ENCODE results near the gene EPB41L5.

The EPB41L5 gene

GRCh38 chr2:120209427-120210269 lies 196.8 kb downstream of the EPB41L5 start:
- CTCF ChIA-PET: no interaction called here
- DNase-seq (ENCODE audit: extremely low spot score): no peak
- TF ChIP-seq TARDBP (IDR thresholded peaks at IDR 0.05) (no peak), SUZ12 (IDR thresholded peaks at IDR 0.05) (no peak), LEF1 (IDR thresholded peaks at IDR 0.05; ENCODE audit: borderline replicate concordance) (no peak), BHLHE40 (IDR thresholded peaks at IDR 0.05; ENCODE audit: borderline replicate concordance) (no peak), ZNF384 (IDR thresholded peaks at IDR 0.05) (no peak), NFRKB (IDR thresholded peaks at IDR 0.05) (no peak), ELF4 (IDR thresholded peaks at IDR 0.05) (no peak), FOXK2 (IDR thresholded peaks at IDR 0.05) (no peak), ARNT (IDR thresholded peaks at IDR 0.05) (no peak), HDGF (IDR thresholded peaks at IDR 0.05; ENCODE audit: borderline replicate concordance) (no peak), CTBP1 (IDR thresholded peaks at IDR 0.05; ENCODE audit: borderline replicate concordance) (no peak), FOXA1 (IDR thresholded peaks at IDR 0.05) (no peak), SP1 (IDR thresholded peaks at IDR 0.05) (no peak), PKNOX1 (IDR thresholded peaks at IDR 0.05) (no peak), FOXM1 (IDR thresholded peaks at IDR 0.05; ENCODE audit: borderline replicate concordance) (no peak), L3MBTL2 (conservative IDR thresholded peaks at IDR 0.05) (no peak)
- POLR2A ChIA-PET: interaction anchor here (0.9 to 1.6 kb wide), 2 partner anchors 13 to 14 kb away, joined by 3 to 7 read pairs; partner anchors contain the start of gene TMEM185B

- no peak for TF ChIP-seq ELF4 (IDR thresholded peaks at IDR 0.05)
- no peak for TF ChIP-seq PKNOX1 (IDR thresholded peaks at IDR 0.05)
- TF ChIP-seq BHLHE40 (IDR thresholded peaks at IDR 0.05; ENCODE audit: borderline replicate concordance): no peak
- TF ChIP-seq ARNT (IDR thresholded peaks at IDR 0.05): no peak
- no peak for TF ChIP-seq LEF1 (IDR thresholded peaks at IDR 0.05; ENCODE audit: borderline replicate concordance)
- no peak for TF ChIP-seq FOXK2 (IDR thresholded peaks at IDR 0.05)
- no peak for TF ChIP-seq FOXA1 (IDR thresholded peaks at IDR 0.05)
- TF ChIP-seq HDGF (IDR thresholded peaks at IDR 0.05; ENCODE audit: borderline replicate concordance): no peak
- TF ChIP-seq TARDBP (IDR thresholded peaks at IDR 0.05): no peak
- no peak for TF ChIP-seq NFRKB (IDR thresholded peaks at IDR 0.05)
- no peak for TF ChIP-seq SP1 (IDR thresholded peaks at IDR 0.05)
- no peak for TF ChIP-seq L3MBTL2 (conservative IDR thresholded peaks at IDR 0.05)
- TF ChIP-seq FOXM1 (IDR thresholded peaks at IDR 0.05; ENCODE audit: borderline replicate concordance): no peak
- TF ChIP-seq SUZ12 (IDR thresholded peaks at IDR 0.05): no peak
- TF ChIP-seq ZNF384 (IDR thresholded peaks at IDR 0.05): no peak
- no peak for TF ChIP-seq CTBP1 (IDR thresholded peaks at IDR 0.05; ENCODE audit: borderline replicate concordance)
- CTCF ChIA-PET: no interaction called here
- no peak for DNase-seq (ENCODE audit: extremely low spot score)
- POLR2A ChIA-PET: interaction anchor here (0.9 kb wide), 1 partner anchor 13 kb away, joined by 3 read pairs; the partner anchor contains the start of gene TMEM185B
Observed at GRCh38 chr2:120210270-120210693, 197.4 kb downstream of the EPB41L5 start.

- TF ChIP-seq TARDBP (IDR thresholded peaks at IDR 0.05) (no peak), HDGF (IDR thresholded peaks at IDR 0.05; ENCODE audit: borderline replicate concordance) (no peak), L3MBTL2 (conservative IDR thresholded peaks at IDR 0.05) (no peak), LEF1 (IDR thresholded peaks at IDR 0.05; ENCODE audit: borderline replicate concordance) (no peak), CTBP1 (IDR thresholded peaks at IDR 0.05; ENCODE audit: borderline replicate concordance) (no peak), NFRKB (IDR thresholded peaks at IDR 0.05) (no peak), BHLHE40 (IDR thresholded peaks at IDR 0.05; ENCODE audit: borderline replicate concordance) (no peak), SP1 (IDR thresholded peaks at IDR 0.05) (no peak), ELF4 (IDR thresholded peaks at IDR 0.05) (no peak), FOXK2 (IDR thresholded peaks at IDR 0.05) (no peak), PKNOX1 (IDR thresholded peaks at IDR 0.05) (no peak), ARNT (IDR thresholded peaks at IDR 0.05) (no peak)
- POLR2A ChIA-PET: no interaction called here
- CTCF ChIA-PET: no interaction called here
- no peak for DNase-seq (ENCODE audit: extremely low spot score)
Observed at GRCh38 chr2:120218181-120218580, 205.3 kb downstream of the EPB41L5 start.

GRCh38 chr2:120219291-120219690 lies 206.4 kb downstream of the EPB41L5 start:
- CTCF ChIA-PET: no interaction called here
- DNase-seq (ENCODE audit: extremely low spot score): no peak
- POLR2A ChIA-PET: interaction anchor here (1.0 kb wide), 1 partner anchor 81 kb away, joined by 3 read pairs; no protein-coding TSS in a partner anchor
- TF ChIP-seq PKNOX1 (IDR thresholded peaks at IDR 0.05) (no peak), FOXK2 (IDR thresholded peaks at IDR 0.05) (no peak), NFRKB (IDR thresholded peaks at IDR 0.05) (no peak)

GRCh38 chr2:120219766-120220165 lies 206.9 kb downstream of the EPB41L5 start:
- CTCF ChIA-PET: no interaction called here
- POLR2A ChIA-PET: interaction anchor here (1.0 kb wide), 1 partner anchor 81 kb away, joined by 3 read pairs; no protein-coding TSS in a partner anchor
- TF ChIP-seq ARNT (IDR thresholded peaks at IDR 0.05): no peak
- TF ChIP-seq FOXK2 (IDR thresholded peaks at IDR 0.05): no peak
- no peak for TF ChIP-seq SUZ12 (IDR thresholded peaks at IDR 0.05)
- no peak for DNase-seq (ENCODE audit: extremely low spot score)

Data from HEK293T (cell line).